Right forelimb (tissue), 1 donor: ENCODE data around the gene MED28.
"Not testable (repeated sequence)": the region's sequence is repeated elsewhere in the genome, so short reads cannot be mapped to it uniquely, and the experiment has no call there.

Experiments
- DNase-seq: peaks from one replicate; pipeline ENCODE4 v3.0.0-alpha.2; 2018

MED28 gene, protein sequence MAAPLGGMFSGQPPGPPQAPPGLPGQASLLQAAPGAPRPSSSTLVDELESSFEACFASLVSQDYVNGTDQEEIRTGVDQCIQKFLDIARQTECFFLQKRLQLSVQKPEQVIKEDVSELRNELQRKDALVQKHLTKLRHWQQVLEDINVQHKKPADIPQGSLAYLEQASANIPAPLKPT

DNA sequence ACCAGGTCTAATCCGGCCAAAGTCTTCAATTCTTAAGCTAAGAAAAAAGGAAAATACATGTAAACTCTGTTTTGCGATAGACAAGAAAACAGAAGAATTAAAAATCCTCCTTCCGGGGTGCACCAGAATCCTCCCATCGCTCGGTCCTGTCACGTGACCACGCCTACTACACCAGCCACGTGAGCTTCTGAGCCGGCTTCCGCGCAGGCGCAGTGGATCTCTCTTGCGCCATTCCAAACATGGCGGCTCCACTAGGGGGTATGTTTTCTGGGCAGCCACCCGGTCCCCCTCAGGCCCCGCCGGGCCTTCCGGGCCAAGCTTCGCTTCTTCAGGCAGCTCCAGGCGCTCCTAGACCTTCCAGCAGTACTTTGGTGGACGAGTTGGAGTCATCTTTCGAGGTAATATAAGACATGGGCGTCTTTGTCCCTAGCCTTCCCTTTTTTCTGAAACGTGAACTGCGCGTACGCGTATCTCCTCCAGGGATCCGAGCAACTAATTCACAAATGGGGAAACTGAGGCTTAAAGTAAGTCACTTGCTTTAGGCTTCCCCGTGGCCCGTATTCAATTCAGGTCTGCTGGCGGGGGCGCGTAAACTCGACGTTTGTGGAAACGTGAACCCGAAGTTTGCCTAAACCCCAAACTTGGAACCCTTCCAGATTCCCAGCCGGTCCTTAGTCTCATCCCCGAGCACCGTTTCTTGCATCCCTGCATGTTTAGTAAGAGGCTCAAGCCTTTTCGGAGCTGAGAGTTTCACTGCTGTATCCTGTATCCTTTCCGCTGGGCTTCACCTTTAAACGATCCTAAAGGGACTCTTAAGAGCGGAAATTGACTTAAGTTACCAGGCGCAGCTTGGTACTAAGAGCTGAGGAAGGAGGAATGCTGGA is at the start of gene MED28:
MED28 (plus strand) TSS at position 226 of the 884 bp plus-strand sequence; CDS start at position 240, 14 bp downstream.
- DNase-seq = peak; percentile 94

DNA sequence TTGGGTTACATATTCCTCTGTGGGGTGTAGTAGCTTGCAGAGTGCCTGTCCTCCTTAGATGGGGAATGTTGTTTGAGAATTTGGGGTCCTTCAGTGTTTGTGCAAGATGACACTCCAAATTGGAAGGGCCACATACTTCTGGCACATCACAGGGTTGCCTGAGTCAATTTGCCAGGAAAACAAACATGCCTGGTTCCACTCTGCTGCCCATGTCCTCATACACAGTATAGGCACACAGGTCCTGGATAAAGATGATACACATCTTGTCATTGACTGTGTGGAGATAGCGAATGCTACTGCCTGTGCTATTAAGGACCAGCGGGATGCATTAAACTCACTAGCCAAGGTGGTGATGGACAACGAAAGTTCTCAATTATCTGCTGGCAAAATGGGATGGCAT is 48.6 kb upstream of the MED28 start:
- DNase-seq = no peak

DNA sequence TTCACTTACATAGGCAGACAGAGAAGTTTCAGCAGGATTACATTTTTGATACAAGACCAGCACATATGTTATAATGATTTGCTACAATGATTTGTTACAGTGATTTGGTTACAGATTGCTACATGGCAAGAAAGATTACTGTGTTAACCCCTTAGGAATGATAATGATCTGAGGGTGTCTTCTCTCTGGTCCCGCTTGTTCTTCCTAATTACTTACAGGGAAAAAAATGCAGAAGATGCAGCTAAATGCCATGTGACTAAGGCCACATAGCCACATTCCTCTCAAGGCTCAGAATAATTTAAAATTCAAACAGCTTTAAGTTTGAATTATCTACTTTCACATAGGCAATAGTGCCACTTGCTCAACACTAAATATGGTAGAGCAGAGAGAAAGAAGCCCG is 47.2 kb upstream of the MED28 start:
- no peak for DNase-seq

DNA sequence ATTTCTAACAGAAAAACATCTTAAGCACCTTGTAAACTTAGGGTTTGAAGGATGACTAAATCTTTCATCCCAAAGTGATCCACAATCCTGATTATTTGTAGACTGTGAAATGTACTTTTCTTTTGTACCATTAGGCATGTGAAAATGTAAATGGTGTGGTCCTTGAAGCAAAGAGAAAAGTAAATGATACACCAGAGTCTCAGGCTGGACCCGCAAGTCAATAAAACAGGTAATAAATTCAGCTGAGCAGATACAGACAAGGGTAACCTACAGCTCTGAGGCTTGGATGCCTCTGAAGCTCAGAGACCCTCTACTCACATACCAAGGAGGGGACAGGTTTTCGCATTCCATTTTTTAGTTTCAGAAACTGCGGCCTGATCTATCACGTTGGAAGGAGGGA is 40.2 kb upstream of the MED28 start:
- no peak for DNase-seq

DNA sequence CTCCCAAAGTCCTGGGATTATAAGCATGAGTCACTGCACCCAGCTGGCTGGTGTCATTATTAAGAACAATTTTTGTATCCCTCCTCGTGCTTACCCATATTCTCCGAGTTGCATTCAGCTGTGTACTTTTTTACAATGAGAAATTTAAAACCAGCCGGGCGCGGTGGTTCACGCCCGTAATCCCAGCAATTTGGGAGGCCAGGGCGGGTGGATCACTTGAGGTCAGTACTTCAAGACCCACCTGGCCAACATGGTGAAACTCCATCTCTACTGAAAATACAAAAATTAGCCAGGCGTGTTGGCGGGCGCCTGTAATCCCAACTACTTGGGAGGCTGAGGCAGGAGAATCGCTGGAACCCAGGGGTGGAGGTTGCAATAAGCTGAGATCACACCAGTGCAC is 39.3 kb upstream of the MED28 start:
- not testable (repeated sequence) for DNase-seq

DNA sequence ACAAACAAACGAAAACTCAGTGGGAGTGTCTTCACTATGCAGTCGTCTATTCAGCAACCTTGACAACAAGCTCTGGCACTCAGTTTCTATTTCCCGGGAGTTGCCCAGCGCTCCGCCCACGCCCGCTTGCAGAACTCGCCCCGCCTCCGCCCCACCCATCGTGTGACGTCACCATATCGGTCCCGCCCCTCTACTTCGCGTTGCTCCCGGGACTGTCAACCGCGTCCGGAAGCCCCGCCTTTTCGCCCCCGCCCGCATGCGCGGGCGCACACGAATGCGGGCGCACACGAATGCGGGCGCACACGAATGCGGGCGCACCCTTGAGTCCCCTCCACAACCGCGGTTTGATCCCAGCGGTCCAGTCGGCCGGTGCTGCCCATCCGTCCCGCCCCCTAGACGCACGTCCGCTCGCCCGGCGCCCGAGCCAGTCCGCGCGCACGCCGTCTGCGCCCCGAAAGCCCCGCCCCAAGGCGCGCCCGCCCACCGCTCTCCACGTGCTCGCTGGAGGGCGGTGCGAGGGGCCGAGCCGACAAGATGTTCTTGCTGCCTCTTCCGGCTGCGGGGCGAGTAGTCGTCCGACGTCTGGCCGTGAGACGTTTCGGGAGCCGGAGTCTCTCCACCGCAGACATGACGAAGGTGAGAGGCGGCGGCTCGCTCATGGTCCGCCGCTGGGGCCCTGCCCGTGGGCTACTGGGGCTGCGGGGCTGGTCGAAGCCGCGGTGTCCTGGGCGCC is 37.3 kb upstream of the MED28 start, which contains the start of gene LAP3:
LAP3 (plus strand) TSS at position 267 of the 733 bp plus-strand sequence; CDS start at position 535, 268 bp downstream.
- peak; percentile 100 for DNase-seq

DNA sequence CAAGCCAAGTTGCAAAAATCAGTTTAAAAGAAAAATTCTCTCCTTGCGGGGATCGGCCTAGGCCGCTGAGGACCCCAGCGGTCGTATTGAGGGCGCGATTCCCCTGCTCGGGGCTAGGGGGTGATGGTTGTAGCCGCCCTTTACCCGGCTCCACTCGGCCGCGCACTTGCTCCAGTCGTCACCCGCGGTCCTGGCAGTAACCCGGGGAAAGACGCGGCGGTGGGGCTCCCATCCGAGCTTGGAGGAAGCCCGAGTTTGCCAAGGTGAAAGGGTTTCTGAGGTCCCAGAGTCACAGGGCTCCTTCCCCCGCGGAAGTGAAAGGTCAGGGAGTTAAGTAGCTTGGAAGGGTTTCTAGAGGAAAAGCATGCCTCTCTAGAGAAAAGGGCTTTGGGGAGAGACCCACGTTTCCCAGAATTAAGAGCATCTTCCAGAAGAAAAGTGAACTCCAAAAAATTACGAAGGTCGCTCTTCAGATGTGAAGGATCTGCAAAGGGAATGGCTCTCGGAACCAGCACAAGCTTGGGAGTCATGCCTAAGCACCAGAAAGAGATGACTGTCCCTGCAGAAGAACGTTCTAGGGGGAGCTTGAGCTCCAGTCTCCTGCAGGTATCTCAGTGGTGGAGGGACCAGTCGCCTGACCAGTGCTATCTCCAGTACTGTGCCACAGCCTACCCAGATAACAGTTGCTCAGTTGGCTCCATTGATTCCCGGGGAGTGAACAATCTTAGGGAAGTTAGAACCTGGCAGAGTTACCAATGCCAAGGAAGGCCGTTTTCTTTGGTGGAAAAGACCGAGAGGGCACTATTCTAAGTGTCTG is 36.6 kb upstream of the MED28 start:
- DNase-seq = no peak

DNA sequence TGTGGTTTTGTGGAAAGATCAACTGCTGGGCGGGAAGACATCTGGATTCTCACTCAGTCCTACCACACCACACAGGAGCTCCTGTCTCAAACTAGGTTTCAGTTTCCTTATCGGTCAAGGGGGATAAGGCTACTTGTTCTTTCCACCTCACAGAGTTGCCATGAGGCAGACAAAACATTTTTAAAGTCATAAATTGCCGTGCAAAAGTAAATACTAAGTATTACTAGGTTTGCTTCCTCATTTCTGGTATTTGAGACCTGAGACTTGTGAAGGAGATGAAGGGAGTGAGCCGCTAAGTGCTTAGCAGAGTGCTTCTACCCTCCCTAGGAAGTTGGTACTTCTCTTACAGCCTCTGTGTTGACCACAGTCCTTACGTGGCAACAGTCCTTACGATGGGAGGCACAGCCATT is 36.0 kb upstream of the MED28 start:
- DNase-seq = no peak

DNA sequence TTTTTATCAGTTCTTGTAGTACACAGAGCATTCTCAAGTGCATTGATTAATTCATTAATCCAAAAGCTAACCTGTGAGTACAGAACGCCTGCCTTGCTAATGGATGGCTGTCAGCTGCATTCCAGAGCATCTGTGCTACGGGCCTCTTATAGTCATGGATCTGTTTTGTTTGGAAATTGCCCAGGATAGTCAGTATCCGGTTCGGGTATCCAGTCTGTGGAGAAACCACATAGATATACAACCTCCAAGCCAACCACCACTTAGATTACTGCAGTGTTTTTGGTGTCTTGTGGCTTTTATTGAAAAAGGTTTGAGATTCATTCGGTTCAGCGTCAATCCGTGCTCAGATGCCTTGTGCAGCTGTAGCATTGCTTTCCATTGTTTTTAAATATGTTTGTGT is 33.5 kb upstream of the MED28 start:
- DNase-seq = no peak

DNA sequence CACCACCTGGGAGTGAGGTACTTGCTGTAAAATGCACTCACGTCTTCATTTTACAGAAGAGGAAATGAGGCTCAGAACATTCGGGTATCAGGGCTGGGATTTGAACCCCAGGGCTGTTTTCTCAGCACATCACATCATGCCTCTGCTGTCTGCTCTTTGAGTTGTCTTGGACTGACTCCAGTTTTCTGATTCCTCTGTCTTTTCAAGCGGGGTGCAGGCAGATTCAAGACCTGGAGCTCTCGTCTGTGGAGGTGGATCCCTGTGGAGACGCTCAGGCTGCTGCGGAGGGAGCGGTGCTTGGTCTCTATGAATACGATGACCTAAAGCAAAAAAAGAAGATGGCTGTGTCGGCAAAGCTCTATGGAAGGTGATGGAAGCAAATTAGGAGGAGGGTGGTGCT is 31.2 kb upstream of the MED28 start:
- DNase-seq = no peak

DNA sequence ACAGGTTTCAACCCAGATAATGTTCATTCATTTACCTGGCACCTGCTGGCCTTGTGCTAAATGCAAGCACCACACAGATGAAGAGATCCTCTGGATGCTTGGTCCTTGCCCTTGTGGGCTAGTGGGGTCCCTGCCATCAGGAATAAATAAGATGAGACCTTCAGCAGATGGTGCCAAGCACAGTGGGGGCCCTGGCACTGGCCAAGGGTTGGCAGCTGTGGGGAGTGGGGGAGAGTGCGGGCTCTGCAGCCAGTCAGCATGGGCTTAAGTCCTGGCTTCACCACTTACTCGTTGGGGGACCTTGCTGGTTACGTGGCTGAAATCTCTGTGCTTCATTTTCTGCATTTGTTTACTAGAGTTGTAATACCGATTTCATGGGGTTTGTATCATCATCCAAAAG is 30.5 kb upstream of the MED28 start:
- no peak for DNase-seq

DNA sequence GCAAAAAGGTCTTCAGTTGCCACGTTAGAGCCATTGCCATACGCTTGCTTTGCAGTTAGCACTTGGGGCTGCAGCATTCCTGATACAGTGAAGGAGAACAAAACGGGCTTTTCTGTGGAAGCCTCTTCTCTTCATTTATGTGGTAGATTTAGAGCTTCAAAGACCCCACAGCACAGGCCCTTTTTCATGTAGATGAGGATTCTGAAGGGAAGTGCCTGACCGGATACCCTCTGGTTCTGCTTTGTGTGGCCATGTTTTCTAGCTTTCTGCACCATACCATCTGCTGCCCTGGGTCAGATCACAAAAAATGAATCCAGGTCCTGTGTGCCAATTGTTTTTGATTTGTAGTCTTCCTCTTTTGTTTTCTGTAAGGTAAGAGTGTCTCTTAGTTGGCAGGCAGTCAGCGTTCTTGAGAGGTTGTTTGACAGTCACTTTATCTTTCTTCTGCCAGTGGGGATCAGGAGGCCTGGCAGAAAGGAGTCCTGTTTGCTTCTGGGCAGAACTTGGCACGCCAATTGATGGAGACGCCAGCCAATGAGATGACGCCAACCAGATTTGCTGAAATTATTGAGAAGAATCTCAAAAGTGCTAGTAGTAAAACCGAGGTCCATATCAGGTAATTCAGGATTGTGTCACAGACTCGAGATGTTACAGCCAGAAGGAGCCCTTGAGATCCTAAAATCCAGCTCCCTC is 29.8 kb upstream of the MED28 start:
- no peak for DNase-seq

DNA sequence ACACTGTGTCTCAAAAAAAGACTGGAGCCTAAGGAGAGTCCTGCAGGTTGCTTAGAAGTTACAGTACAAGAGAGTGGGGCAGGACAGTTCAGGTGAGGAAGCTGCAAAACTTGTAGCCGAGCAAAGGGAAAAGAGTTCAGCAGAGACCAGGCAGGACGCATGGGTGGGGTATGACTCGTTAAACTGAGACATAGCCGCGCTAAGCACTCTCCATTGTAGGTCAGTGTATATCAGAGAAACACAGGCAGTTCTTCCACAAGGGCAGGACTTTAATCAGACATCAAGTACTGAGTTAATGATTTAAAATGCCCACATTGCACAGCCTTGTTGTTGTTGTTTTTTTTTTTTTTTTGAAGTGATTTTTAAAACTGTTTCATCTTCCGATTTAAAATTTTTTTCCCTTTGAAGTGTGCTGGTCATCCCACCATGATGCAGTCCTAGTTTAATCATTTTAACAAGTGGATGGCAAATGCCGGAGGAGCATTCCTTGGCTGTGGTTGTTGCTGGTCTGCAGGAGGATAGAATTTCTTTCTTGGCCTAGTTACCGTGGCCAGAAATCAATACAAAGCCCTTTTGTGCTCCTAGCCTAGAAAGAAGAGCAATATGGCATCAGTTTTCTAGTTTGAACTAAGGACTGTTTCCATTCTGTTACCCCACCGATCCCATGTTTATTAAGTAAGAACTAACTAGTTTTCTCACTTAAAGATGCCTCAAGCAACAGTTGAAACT is 27.2 kb upstream of the MED28 start:
- no peak for DNase-seq

DNA sequence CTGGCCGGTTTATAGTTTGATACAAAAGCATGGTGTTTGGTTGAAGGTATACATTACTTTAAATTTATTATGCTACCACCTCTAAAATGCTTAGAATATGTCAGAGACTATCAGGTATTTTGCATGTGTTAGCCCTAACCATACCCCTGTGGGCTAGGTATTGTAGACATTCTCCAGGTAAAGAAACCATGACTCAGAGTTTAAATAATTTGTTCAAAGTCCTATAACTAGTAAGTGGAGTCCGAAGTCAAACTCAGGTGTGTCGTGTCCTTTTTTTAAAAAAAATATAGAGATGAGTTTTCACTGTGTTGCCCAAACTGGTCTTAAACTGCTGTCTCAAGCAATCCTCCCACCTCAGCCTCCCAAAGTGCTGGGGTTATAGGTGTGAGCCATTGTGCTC is 25.1 kb upstream of the MED28 start:
- no peak for DNase-seq

DNA sequence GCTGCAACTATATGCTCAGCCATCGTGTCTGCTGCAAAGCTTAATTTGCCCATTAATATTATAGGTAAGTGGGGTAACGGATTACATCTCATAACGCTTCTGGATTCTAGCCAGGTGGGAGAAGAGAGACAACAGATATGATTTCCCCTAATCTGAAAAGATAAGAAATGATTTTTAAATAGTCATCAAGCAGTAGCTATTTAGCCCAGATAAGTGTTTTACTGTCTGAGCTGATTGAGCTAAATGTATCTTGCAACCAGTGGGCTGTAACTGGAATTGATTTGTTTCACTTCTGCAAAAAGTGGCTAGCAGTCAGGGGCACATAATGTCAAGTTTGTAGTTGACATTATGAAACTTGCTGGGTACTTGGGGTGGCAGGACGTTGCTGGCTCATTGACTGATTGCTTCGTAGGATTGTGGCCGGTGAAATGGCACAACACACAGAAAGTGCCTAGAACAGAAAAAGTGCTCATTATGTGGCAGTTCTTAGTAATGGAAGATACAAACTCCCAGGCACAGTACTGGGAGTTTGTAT is 18.9 kb upstream of the MED28 start:
- DNase-seq = no peak

DNA sequence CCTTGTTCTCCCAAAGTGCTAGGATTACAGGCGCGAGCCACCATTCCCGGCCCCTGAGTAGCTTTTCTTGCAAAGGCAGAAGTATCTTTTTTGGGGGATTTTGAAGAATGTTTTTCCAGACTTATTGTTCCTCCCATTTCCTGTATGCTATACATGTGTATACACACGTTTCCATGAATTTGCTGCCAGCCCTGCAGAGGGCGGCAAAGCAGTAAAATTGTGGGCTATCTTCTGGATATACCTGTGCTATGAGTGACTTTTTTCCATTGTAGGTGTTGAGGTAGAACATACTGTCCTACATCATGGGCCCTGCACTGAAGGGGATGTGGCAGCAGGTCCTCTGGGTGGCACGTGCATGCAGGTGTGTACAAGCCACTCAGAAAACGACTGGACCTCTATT is 16.9 kb upstream of the MED28 start:
- no peak for DNase-seq

DNA sequence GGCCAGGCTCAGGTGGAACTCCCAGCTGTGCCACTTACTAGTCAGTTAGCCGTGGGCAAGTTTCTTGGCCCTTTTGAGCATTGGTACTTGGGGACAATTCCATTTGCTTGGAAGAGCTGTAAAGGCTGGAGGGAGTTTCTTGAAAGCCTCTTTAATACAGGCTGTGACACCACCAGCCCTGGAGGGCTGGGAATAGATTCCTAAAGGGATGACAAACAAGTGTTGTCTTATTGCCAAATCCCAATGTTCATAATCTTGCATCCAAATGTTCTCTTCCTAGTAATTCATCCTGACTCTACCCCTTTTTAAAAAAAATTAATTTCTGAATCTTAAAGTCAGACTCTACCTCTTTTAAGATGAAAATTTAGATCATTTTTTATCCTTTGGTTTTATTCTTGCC is 14.6 kb upstream of the MED28 start:
- DNase-seq = no peak

DNA sequence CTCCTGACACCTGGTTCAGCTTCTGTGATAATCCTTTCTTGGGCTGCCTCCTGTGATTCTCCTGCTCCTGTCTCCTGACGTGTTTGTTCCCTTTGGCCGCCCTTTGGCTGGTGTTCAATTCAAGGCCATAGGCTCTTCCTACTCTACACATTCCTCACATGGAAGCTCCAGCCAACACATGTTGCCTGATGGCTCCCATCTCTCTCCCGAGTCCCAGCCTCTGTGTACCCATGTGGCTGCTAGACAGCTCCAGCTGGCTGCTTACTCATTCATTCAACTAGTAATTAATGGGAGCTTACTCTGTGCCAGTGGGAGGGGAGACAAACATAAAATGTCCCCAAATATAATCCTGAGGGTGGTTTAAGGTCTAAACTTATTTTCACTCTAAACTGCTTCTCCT is 9.2 kb upstream of the MED28 start:
- no peak for DNase-seq

DNA sequence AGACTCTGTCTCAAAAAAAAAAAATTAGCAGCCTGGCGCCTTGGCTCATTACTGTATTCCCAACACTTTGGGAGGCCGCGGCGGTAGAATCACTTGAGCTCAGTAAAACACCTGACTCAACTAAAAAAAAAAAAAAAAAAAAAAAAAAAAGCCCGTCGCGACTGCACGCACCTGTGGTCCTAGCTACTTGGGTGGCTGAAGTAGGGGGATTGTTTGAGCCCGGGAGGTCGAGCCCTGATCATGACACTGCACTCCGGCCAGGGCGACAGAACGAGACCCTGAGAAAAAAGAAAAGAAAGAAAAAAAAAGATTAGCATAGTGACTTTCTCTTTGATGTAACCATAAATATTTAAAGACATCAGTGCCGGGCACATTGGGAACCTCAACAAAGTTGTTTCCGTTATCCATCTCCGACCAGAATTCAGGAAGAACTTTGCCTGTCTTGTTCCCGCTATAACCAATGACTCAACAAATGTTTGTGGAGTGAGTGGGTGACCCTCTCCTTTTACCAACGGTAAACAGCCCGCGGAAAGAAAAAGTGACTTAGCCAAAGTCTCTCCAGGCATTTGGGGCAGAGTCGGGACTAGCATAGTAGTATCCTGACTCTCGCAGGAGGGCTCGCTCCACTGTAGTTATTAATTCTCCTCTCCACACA is 553 bp upstream of the MED28 start:
- DNase-seq = no peak

DNA sequence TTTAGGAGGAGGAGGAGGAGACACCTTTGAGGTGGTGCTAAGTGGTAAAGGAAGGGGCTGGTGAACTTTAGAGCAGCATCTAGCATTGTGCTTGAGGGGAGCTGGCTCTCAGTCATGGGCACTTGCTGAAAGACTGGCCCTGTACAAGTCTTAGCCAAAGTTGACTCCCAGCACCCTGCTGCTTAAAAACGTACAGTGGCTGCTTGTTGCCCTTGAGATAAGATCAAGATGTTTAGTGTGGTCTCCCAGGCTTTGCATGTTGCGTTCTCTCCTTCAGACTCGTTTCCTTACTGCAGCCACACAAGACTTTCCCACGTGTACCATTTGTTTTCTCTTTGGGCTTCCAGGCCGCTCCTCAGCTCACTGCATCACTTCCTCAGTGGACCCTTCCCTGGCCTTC is 1.8 kb downstream of the MED28 start:
- no peak for DNase-seq

DNA sequence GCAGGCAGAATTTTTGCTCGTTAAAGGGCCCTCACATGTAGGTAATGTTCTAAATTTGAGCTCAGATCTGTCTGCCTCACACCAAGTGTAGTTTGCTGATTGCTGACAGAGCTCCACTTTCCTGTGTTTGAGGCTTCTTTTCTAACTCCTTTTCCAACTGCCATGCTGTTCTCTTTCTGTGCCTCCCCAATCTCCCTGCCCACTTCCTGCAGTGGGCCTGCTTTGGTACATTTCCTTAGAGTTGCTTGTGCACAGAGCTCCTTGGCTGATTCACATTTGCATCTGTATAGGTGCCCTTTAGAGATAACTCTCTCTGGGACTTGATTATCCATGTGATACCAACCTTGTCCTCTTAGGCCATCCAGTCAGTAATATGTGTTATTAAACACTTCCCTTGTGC is 4.5 kb downstream of the MED28 start:
- DNase-seq = no peak
